Measurements from ENCODE around the gene CACUL1.

- TF ChIP-seq CTCF (IDR thresholded peaks at IDR 0.05) (no peak), POLR2A (IDR thresholded peaks at IDR 0.05) (no peak)
Observed at GRCh38 chr10:118694848-118695247, 59.9 kb downstream of the CACUL1 start.
